H7 (cell line): ENCODE measurements around the gene OR2AE1. TPM values are rescaled to one million over a fixed set of nuclear protein-coding genes. Genes with fewer than 3 reads are reported as not detected.
"Not testable (repeated sequence)": the region's sequence is repeated elsewhere in the genome, so short reads cannot be mapped to it uniquely, and the experiment has no call there.

Experiments
- DNase-seq: peaks from one replicate; pipeline ENCODE4 v3.0.0; 2012
- H3K27me3 ChIP-seq: 2 replicates; pipeline ENCODE4 v1.6.0; 2011; ENCODE audit warnings: mild to moderate bottlenecking, low read length; ENCODE audit not compliant: control insufficient read depth, insufficient read depth
- H3K36me3 ChIP-seq: replicated peaks from 2 replicates; pipeline ENCODE4 v1.5.1; 2011; ENCODE audit warnings: low read length; ENCODE audit not compliant: control insufficient read depth, insufficient read depth
- H3K4me3 ChIP-seq: 2 replicates; pipeline ENCODE4 v1.5.1; 2011; ENCODE audit warnings: low read depth, mild to moderate bottlenecking, control low read depth, low read length, moderate library complexity; ENCODE audit not compliant: insufficient read depth
- total RNA-seq: library from RNA; depleted of rRNA; stranded (reverse); fragments of >200 nt; shearing (Covaris generic); gene quantifications from 2 replicates; pipeline ENCODE4 v1.2.3, GENCODE V29; 2014; rRNA removed

The OR2AE1 gene
- not detected in 2 replicates for total RNA-seq

GRCh38 chr7:99876933-99877332, at the start of gene OR2AE1:
Gene OR2AE1 (minus strand): TSS chr7:99877033. CDS start chr7:99877033, 0 bp downstream.
- Histone ChIP-seq H3K27me3 (no peaks in the 10 kb centered on the region), H3K4me3 (no peak within 1 kb of the TSS), H3K36me3 (no peaks in the 10 kb centered on the region)
- no peak for DNase-seq

GRCh38 chr7:99926321-99926720, 49.5 kb upstream of the OR2AE1 start:
- Histone ChIP-seq H3K36me3 (no peaks in the 10 kb centered on the region), H3K4me3 (no peak overlapping the region), H3K27me3 (peaks cover 3% of the 10 kb centered on the region; the same call in 1 of the 2 replicates)
- DNase-seq, result no peak

GRCh38 chr7:99923200-99923599, 46.4 kb upstream of the OR2AE1 start:
- no peak for DNase-seq
- no peaks in the 10 kb centered on the region for H3K27me3 ChIP-seq
- no peaks in the 10 kb centered on the region for H3K36me3 ChIP-seq
- no peak overlapping the region for H3K4me3 ChIP-seq

- Histone ChIP-seq H3K4me3 (no peak overlapping the region), H3K36me3 (no peaks in the 10 kb centered on the region), H3K27me3 (no peaks in the 10 kb centered on the region)
- no peak for DNase-seq
These were observed 43.3 kb upstream of the OR2AE1 start for GRCh38 chr7:99920149-99920548.

GRCh38 chr7:99919814-99920112, 42.9 kb upstream of the OR2AE1 start:
- Histone ChIP-seq H3K4me3 (no peak overlapping the region), H3K27me3 (no peaks in the 10 kb centered on the region)

GRCh38 chr7:99918959-99919813, 42.4 kb upstream of the OR2AE1 start, which contains the start of gene TRIM4:
Gene TRIM4 (minus strand): TSS chr7:99919530. CDS start chr7:99919401, 129 bp downstream.
- Histone ChIP-seq H3K27me3 (no peaks in the 10 kb centered on the region), H3K36me3 (no peaks in the 10 kb centered on the region), H3K4me3 (no peak within 1 kb of the TSS)
- DNase-seq, result no peak

More at GRCh38 chr7:99919814-99920112, 42.9 kb upstream of the OR2AE1 start:
- H3K36me3 ChIP-seq, result no peaks in the 10 kb centered on the region
- DNase-seq, result no peak

- DNase-seq, result no peak
- Histone ChIP-seq H3K4me3 (no peak overlapping the region), H3K27me3 (no peaks in the 10 kb centered on the region), H3K36me3 (no peaks in the 10 kb centered on the region)
These were observed 34.1 kb upstream of the OR2AE1 start for GRCh38 chr7:99910976-99911375.

- no peak overlapping the region for H3K4me3 ChIP-seq
- H3K27me3 ChIP-seq, result no peaks in the 10 kb centered on the region
- H3K36me3 ChIP-seq, result no peaks in the 10 kb centered on the region
- DNase-seq, result no peak
These were observed 24.7 kb upstream of the OR2AE1 start for GRCh38 chr7:99901581-99901980.

- Histone ChIP-seq H3K27me3 (no peaks in the 10 kb centered on the region), H3K4me3 (no peak overlapping the region), H3K36me3 (no peaks in the 10 kb centered on the region)
- no peak for DNase-seq
These were observed 23.1 kb upstream of the OR2AE1 start for GRCh38 chr7:99899830-99900519.

- H3K36me3 ChIP-seq, result no peaks in the 10 kb centered on the region
- no peak for DNase-seq
- no peak overlapping the region for H3K4me3 ChIP-seq
- H3K27me3 ChIP-seq, result no peaks in the 10 kb centered on the region
These were observed 22.0 kb upstream of the OR2AE1 start for GRCh38 chr7:99898836-99899235.

- DNase-seq, result no peak
- no peaks in the 10 kb centered on the region for H3K27me3 ChIP-seq
- no peak overlapping the region for H3K4me3 ChIP-seq
- H3K36me3 ChIP-seq, result no peaks in the 10 kb centered on the region
These were observed 21.2 kb upstream of the OR2AE1 start for GRCh38 chr7:99898023-99898357.

GRCh38 chr7:99897322-99898022, 20.6 kb upstream of the OR2AE1 start:
- Histone ChIP-seq H3K27me3 (no peaks in the 10 kb centered on the region), H3K36me3 (no peaks in the 10 kb centered on the region), H3K4me3 (no peak overlapping the region)
- DNase-seq, result no peak

- H3K36me3 ChIP-seq, result no peaks in the 10 kb centered on the region
- no peaks in the 10 kb centered on the region for H3K27me3 ChIP-seq
- H3K4me3 ChIP-seq, result no peak overlapping the region
- DNase-seq, result no peak
These were observed 17.9 kb upstream of the OR2AE1 start for GRCh38 chr7:99894738-99895137.

- no peak overlapping the region for H3K4me3 ChIP-seq
- H3K27me3 ChIP-seq, result no peaks in the 10 kb centered on the region
- no peaks in the 10 kb centered on the region for H3K36me3 ChIP-seq
- DNase-seq, result no peak
These were observed 16.4 kb upstream of the OR2AE1 start for GRCh38 chr7:99893280-99893679.

GRCh38 chr7:99890348-99890747, 13.5 kb upstream of the OR2AE1 start:
- not testable (repeated sequence) for DNase-seq, H3K27me3 ChIP-seq, H3K36me3 ChIP-seq, H3K4me3 ChIP-seq
